ENCODE measurements around the gene SMARCD3. TPM values are rescaled to one million over a fixed set of nuclear protein-coding genes. Genes with fewer than 3 reads are reported as not detected.

Gene SMARCD3
- total and polyA plus RNA-seq, 2 experiments from 2014 or later: 3.3 to 4.0 TPM

DNA sequence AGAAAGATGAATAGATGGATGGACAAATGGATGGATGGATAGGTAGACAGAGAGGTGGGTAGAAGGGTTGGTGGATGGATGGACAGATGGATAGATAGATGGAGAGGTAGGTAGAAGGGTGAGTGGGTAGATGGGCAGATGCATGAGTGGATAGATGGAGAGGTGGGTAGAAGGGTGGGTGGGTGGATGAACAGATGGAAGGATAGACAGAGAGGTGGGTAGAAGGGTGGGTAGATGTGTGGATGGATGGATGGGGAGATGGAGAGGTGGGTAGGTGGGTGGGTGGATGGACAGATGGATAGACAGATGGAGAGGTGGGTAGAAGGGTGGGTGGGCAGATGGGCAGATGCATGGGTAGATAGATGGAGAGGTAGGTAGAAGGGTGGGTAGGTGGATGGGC lies 50.6 kb downstream of the SMARCD3 start:
- H2AFZ ChIP-seq: no peak overlapping the region
- no peaks in the 10 kb centered on the region for H3K9me2 ChIP-seq (ENCODE audit: insufficient read depth)
- H3K36me3 Mint-ChIP-seq (ENCODE audit: low read depth): no peaks in the 10 kb centered on the region; the same call in 2 of the 3 replicates
- no peak for DNase-seq (ENCODE audit: low spot score)
- H3K27me3 ChIP-seq (ENCODE audit: insufficient read depth): no peaks in the 10 kb centered on the region
- peaks cover 10% of the 10 kb centered on the region for H3K27me3 Mint-ChIP-seq (ENCODE audit: insufficient read depth, low read depth, poor library complexity)
- no peak overlapping the region for H3K27ac ChIP-seq (ENCODE audit: low read depth)
- no peaks in the 10 kb centered on the region for H3K79me2 ChIP-seq (replicated peaks; ENCODE audit: insufficient read depth)
- no peaks in the 10 kb centered on the region for H3K36me3 ChIP-seq (ENCODE audit: insufficient read depth)
- no peak overlapping the region for H3K4me3 Mint-ChIP-seq
- H4K20me1 ChIP-seq (replicated peaks; ENCODE audit: insufficient read depth): no peaks in the 10 kb centered on the region
- H3K4me1 ChIP-seq (ENCODE audit: insufficient read depth): peaks cover 2% of the 10 kb centered on the region; the same call in 1 of the 2 replicates
- H3K4me2 ChIP-seq: no peak overlapping the region
- no peaks in the 10 kb centered on the region for H3F3A ChIP-seq (replicated peaks; ENCODE audit: low read depth)
- H3K4me3 ChIP-seq: no peak overlapping the region
- no peak overlapping the region for H3K27ac Mint-ChIP-seq
- TF ChIP-seq, protein P1, sequence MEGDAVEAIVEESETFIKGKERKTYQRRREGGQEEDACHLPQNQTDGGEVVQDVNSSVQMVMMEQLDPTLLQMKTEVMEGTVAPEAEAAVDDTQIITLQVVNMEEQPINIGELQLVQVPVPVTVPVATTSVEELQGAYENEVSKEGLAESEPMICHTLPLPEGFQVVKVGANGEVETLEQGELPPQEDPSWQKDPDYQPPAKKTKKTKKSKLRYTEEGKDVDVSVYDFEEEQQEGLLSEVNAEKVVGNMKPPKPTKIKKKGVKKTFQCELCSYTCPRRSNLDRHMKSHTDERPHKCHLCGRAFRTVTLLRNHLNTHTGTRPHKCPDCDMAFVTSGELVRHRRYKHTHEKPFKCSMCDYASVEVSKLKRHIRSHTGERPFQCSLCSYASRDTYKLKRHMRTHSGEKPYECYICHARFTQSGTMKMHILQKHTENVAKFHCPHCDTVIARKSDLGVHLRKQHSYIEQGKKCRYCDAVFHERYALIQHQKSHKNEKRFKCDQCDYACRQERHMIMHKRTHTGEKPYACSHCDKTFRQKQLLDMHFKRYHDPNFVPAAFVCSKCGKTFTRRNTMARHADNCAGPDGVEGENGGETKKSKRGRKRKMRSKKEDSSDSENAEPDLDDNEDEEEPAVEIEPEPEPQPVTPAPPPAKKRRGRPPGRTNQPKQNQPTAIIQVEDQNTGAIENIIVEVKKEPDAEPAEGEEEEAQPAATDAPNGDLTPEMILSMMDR (conservative IDR thresholded peaks at IDR 0.05; ENCODE audit: low read depth in 2 of 2): no peak
- TF ChIP-seq EZH2 (IDR thresholded peaks at IDR 0.05; ENCODE audit: low read depth, unreplicated experiment) (no peak), NANOG (IDR thresholded peaks at IDR 0.05; ENCODE audit: borderline replicate concordance) (no peak), POLR2AphosphoS5 (IDR thresholded peaks at IDR 0.05; ENCODE audit: low read depth) (no peak), CREB1 (CRISPR knock-in tag; IDR thresholded peaks at IDR 0.05; ENCODE audit: low read depth) (no peak), JUNB (IDR thresholded peaks at IDR 0.05; ENCODE audit: unreplicated experiment) (no peak), ZNF114 (CRISPR knock-in tag; IDR thresholded peaks at IDR 0.05) (no peak), STAT1 (IDR thresholded peaks at IDR 0.05; ENCODE audit: unreplicated experiment) (no peak), EZH2phosphoT487 (IDR thresholded peaks at IDR 0.05; ENCODE audit: unreplicated experiment) (no peak), ZNF331 (CRISPR knock-in tag; IDR thresholded peaks at IDR 0.05; ENCODE audit: low read depth) (no peak)
- TF ChIP-seq, protein P2, sequence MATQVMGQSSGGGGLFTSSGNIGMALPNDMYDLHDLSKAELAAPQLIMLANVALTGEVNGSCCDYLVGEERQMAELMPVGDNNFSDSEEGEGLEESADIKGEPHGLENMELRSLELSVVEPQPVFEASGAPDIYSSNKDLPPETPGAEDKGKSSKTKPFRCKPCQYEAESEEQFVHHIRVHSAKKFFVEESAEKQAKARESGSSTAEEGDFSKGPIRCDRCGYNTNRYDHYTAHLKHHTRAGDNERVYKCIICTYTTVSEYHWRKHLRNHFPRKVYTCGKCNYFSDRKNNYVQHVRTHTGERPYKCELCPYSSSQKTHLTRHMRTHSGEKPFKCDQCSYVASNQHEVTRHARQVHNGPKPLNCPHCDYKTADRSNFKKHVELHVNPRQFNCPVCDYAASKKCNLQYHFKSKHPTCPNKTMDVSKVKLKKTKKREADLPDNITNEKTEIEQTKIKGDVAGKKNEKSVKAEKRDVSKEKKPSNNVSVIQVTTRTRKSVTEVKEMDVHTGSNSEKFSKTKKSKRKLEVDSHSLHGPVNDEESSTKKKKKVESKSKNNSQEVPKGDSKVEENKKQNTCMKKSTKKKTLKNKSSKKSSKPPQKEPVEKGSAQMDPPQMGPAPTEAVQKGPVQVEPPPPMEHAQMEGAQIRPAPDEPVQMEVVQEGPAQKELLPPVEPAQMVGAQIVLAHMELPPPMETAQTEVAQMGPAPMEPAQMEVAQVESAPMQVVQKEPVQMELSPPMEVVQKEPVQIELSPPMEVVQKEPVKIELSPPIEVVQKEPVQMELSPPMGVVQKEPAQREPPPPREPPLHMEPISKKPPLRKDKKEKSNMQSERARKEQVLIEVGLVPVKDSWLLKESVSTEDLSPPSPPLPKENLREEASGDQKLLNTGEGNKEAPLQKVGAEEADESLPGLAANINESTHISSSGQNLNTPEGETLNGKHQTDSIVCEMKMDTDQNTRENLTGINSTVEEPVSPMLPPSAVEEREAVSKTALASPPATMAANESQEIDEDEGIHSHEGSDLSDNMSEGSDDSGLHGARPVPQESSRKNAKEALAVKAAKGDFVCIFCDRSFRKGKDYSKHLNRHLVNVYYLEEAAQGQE (IDR thresholded peaks at IDR 0.05; ENCODE audit: unreplicated experiment): no peak
- TF ChIP-seq, protein P3, sequence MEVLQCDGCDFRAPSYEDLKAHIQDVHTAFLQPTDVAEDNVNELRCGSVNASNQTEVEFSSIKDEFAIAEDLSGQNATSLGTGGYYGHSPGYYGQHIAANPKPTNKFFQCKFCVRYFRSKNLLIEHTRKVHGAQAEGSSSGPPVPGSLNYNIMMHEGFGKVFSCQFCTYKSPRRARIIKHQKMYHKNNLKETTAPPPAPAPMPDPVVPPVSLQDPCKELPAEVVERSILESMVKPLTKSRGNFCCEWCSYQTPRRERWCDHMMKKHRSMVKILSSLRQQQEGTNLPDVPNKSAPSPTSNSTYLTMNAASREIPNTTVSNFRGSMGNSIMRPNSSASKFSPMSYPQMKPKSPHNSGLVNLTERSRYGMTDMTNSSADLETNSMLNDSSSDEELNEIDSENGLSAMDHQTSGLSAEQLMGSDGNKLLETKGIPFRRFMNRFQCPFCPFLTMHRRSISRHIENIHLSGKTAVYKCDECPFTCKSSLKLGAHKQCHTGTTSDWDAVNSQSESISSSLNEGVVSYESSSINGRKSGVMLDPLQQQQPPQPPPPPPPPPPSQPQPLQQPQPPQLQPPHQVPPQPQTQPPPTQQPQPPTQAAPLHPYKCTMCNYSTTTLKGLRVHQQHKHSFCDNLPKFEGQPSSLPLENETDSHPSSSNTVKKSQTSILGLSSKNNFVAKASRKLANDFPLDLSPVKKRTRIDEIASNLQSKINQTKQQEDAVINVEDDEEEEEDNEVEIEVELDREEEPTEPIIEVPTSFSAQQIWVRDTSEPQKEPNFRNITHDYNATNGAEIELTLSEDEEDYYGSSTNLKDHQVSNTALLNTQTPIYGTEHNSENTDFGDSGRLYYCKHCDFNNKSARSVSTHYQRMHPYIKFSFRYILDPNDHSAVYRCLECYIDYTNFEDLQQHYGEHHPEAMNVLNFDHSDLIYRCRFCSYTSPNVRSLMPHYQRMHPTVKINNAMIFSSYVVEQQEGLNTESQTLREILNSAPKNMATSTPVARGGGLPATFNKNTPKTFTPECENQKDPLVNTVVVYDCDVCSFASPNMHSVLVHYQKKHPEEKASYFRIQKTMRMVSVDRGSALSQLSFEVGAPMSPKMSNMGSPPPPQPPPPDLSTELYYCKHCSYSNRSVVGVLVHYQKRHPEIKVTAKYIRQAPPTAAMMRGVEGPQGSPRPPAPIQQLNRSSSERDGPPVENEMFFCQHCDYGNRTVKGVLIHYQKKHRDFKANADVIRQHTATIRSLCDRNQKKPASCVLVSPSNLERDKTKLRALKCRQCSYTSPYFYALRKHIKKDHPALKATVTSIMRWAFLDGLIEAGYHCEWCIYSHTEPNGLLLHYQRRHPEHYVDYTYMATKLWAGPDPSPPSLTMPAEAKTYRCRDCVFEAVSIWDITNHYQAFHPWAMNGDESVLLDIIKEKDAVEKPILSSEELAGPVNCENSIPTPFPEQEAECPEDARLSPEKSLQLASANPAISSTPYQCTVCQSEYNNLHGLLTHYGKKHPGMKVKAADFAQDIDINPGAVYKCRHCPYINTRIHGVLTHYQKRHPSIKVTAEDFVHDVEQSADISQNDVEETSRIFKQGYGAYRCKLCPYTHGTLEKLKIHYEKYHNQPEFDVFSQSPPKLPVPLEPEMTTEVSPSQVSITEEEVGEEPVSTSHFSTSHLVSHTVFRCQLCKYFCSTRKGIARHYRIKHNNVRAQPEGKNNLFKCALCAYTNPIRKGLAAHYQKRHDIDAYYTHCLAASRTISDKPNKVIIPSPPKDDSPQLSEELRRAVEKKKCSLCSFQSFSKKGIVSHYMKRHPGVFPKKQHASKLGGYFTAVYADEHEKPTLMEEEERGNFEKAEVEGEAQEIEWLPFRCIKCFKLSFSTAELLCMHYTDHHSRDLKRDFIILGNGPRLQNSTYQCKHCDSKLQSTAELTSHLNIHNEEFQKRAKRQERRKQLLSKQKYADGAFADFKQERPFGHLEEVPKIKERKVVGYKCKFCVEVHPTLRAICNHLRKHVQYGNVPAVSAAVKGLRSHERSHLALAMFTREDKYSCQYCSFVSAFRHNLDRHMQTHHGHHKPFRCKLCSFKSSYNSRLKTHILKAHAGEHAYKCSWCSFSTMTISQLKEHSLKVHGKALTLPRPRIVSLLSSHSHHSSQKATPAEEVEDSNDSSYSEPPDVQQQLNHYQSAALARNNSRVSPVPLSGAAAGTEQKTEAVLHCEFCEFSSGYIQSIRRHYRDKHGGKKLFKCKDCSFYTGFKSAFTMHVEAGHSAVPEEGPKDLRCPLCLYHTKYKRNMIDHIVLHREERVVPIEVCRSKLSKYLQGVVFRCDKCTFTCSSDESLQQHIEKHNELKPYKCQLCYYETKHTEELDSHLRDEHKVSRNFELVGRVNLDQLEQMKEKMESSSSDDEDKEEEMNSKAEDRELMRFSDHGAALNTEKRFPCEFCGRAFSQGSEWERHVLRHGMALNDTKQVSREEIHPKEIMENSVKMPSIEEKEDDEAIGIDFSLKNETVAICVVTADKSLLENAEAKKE (CRISPR knock-in tag; IDR thresholded peaks at IDR 0.05): no peak
- TF ChIP-seq, protein P4, sequence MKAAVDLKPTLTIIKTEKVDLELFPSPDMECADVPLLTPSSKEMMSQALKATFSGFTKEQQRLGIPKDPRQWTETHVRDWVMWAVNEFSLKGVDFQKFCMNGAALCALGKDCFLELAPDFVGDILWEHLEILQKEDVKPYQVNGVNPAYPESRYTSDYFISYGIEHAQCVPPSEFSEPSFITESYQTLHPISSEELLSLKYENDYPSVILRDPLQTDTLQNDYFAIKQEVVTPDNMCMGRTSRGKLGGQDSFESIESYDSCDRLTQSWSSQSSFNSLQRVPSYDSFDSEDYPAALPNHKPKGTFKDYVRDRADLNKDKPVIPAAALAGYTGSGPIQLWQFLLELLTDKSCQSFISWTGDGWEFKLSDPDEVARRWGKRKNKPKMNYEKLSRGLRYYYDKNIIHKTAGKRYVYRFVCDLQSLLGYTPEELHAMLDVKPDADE (IDR thresholded peaks at IDR 0.05): no peak
- ATAC-seq: no peak
- no peaks in the 10 kb centered on the region for H3K9me3 Mint-ChIP-seq
- peaks cover 5% of the 10 kb centered on the region; the same call in 1 of the 3 replicates for H3K4me1 Mint-ChIP-seq

Measured in GM23338 (cell line).